H1 (cell line): ENCODE data around the gene SPTBN5. TPM values are rescaled to one million over a fixed set of nuclear protein-coding genes. Genes with fewer than 3 reads are reported as not detected.
A peak's percentile ranks its signal among the peaks of the same experiment; 100 is the strongest.

ENCODE experiments used
- CTCF ChIA-PET: fragments of 300-600 bp; sonication (Branson Sonifier 250); formaldehyde crosslinking; loops from one replicate; lab custom pipeline; 2021; ENCODE audit not compliant: partially characterized antibody; lab: Charles Lee
- POLR2A ChIA-PET: fragments of 300-600 bp; sonication (Branson Sonifier 250); formaldehyde crosslinking; loops from one replicate; lab custom pipeline; 2021; ENCODE audit warnings: inconsistent platforms; ENCODE audit not compliant: partially characterized antibody; lab: Charles Lee
- DNase-seq, 2 experiments: peaks; one replicate each; pipeline versions ENCODE4 v3.0.0 to v3.0.0-alpha.2; 2010 to 2022; ENCODE audit warnings: low spot score in 2 of 2, low read depth in 1 of 2, mixed read lengths in 1 of 2
- FAIRE-seq: peaks from 2 replicates; lab custom pipeline; 2011; peaks lifted over from hg19 to GRCh38; lab: Jason Lieb, UNC
- H2AFZ ChIP-seq: 2 replicates; pipeline ENCODE4 v1.8.1; 2012; ENCODE audit warnings: low read length, inconsistent platforms
- H2AK5ac ChIP-seq: 2 replicates; pipeline ENCODE4 v1.6.1; 2013; ENCODE audit warnings: low read depth, low read length
- H2BK120ac ChIP-seq: replicated peaks from 2 replicates; pipeline ENCODE3; 2013; ENCODE audit warnings: low read depth, low read length, inconsistent platforms
- H2BK12ac ChIP-seq: 2 replicates; pipeline ENCODE4 v1.6.1; 2013; ENCODE audit warnings: low read depth, low read length
- H2BK15ac ChIP-seq: 2 replicates; pipeline ENCODE4 v1.6.1; 2013; ENCODE audit warnings: low read length
- H2BK20ac ChIP-seq: 2 replicates; pipeline ENCODE4 v1.6.1; 2013; ENCODE audit warnings: low read length
- H2BK5ac ChIP-seq: 2 replicates; pipeline ENCODE4 v1.6.1; 2013; ENCODE audit warnings: low read depth, low read length
- H3K14ac ChIP-seq: 2 replicates; pipeline ENCODE4 v1.6.1; 2013; ENCODE audit warnings: inconsistent platforms; ENCODE audit not compliant: insufficient read length
- H3K18ac ChIP-seq: 2 replicates; pipeline ENCODE4 v1.6.1; 2013; ENCODE audit warnings: low read length; ENCODE audit errors: extremely low read depth
- H3K23ac ChIP-seq: 2 replicates; pipeline ENCODE4 v1.6.1; 2013; ENCODE audit warnings: inconsistent platforms; ENCODE audit not compliant: insufficient read length
- H3K23me2 ChIP-seq: 2 replicates; pipeline ENCODE4 v1.6.1; 2013; ENCODE audit warnings: low read depth, low read length
- H3K27ac ChIP-seq: 2 replicates; pipeline ENCODE4 v1.6.1; 2011; ENCODE audit warnings: low read depth, low read length, inconsistent platforms
- H3K27me3 ChIP-seq, 4 experiments: replicated peaks in 1 of 4; 1 replicate in 1 of 4; 2 replicates in 3 of 4; pipeline versions ENCODE4 v1.6.1 to v1.8.1; 2011 to 2013; ENCODE audit warnings: low read length in 3 of 4, mild to moderate bottlenecking in 3 of 4, inconsistent platforms in 2 of 4, mixed read lengths in 2 of 4, moderate library complexity in 1 of 4; ENCODE audit not compliant: control insufficient read depth in 3 of 4, insufficient read depth in 3 of 4; ENCODE audit errors: extremely low read depth in 1 of 4
- H3K36me3 ChIP-seq, 4 experiments: 2 replicates each; pipeline versions ENCODE4 v1.6.1 to v1.8.1; 2011 to 2013; ENCODE audit warnings: mild to moderate bottlenecking in 4 of 4, low read length in 3 of 4, moderate library complexity in 2 of 4, control low read depth in 1 of 4, inconsistent platforms in 1 of 4; ENCODE audit not compliant: insufficient read depth in 4 of 4, control insufficient read depth in 2 of 4
- H3K4ac ChIP-seq: replicated peaks from 2 replicates; pipeline ENCODE3; 2013; ENCODE audit warnings: low read length, low read depth, mixed read lengths, inconsistent platforms; ENCODE audit not compliant: insufficient read length
- H3K4me1 ChIP-seq, 4 experiments: replicated peaks in 1 of 4; 1 replicate in 1 of 4; 2 replicates in 3 of 4; pipeline versions ENCODE4 v1.6.1 to v1.8.1; 2011 to 2013; ENCODE audit warnings: low read length in 3 of 4, inconsistent platforms in 2 of 4, mixed read lengths in 1 of 4; ENCODE audit not compliant: insufficient read depth in 4 of 4, control insufficient read depth in 3 of 4
- H3K4me2 ChIP-seq, 2 experiments: 2 replicates each; pipeline versions ENCODE4 v1.6.1 to v1.8.1; 2011 to 2013; ENCODE audit warnings: low read depth in 2 of 2, low read length in 2 of 2, control low read depth in 1 of 2, inconsistent platforms in 1 of 2, mild to moderate bottlenecking in 1 of 2; ENCODE audit not compliant: insufficient read depth in 1 of 2
- H3K4me3 ChIP-seq, 4 experiments: fragments of 200-600, 300-600 bp in 1 of 4; sonication (generic), shearing (Covaris generic), sonication (Bioruptor Twin) in 1 of 4; 2 replicates each; pipeline versions ENCODE4 v1.5.1 to v1.8.1; 2011 to 2016; ENCODE audit warnings: low read length in 4 of 4, low read depth in 3 of 4, control low read depth in 2 of 4, inconsistent platforms in 2 of 4, mild to moderate bottlenecking in 2 of 4, mixed read lengths in 1 of 4, moderate library complexity in 1 of 4; ENCODE audit not compliant: insufficient read depth in 2 of 4; ENCODE audit errors: extremely low read depth in 1 of 4
- H3K56ac ChIP-seq: replicated peaks from 2 replicates; pipeline ENCODE3; 2013; ENCODE audit warnings: low read depth, mild to moderate bottlenecking, mixed read lengths, low read length, inconsistent platforms; ENCODE audit not compliant: insufficient read length
- H3K79me1 ChIP-seq: 2 replicates; pipeline ENCODE4 v1.6.1; 2013; ENCODE audit warnings: low read depth, low read length, control low read depth
- H3K79me2 ChIP-seq, 2 experiments: 2 replicates each; pipeline versions ENCODE4 v1.6.1 to v1.8.1; 2012 to 2013; ENCODE audit warnings: low read length in 2 of 2, mild to moderate bottlenecking in 2 of 2, inconsistent platforms in 1 of 2; ENCODE audit not compliant: insufficient read depth in 2 of 2, control insufficient read depth in 1 of 2
- H3K9ac ChIP-seq, 4 experiments: replicated peaks in 1 of 4; 1 replicate in 1 of 4; 2 replicates in 3 of 4; pipeline versions ENCODE4 v1.6.1 to v1.8.1; 2011 to 2013; ENCODE audit warnings: low read depth in 3 of 4, low read length in 3 of 4, control low read depth in 2 of 4, mild to moderate bottlenecking in 2 of 4, moderate library complexity in 2 of 4, inconsistent platforms in 1 of 4; ENCODE audit errors: extremely low read depth in 1 of 4
- H3K9me3 ChIP-seq, 2 experiments: 2 replicates each; pipeline versions ENCODE4 v1.6.1 to v1.8.1; 2012 to 2013; ENCODE audit warnings: mild to moderate bottlenecking in 2 of 2, moderate library complexity in 2 of 2, control low read depth in 1 of 2, inconsistent platforms in 1 of 2, low read depth in 1 of 2, low read length in 1 of 2, mixed read lengths in 1 of 2; ENCODE audit not compliant: insufficient read depth in 2 of 2
- H4K20me1 ChIP-seq, 2 experiments: replicated peaks in 1 of 2; 2 replicates each; pipeline versions ENCODE3 to v1.8.1; 2011 to 2013; ENCODE audit warnings: inconsistent platforms in 2 of 2, low read length in 2 of 2, mild to moderate bottlenecking in 1 of 2; ENCODE audit not compliant: insufficient read depth in 2 of 2, control insufficient read depth in 1 of 2
- H4K5ac ChIP-seq: 2 replicates; pipeline ENCODE4 v1.6.1; 2013; ENCODE audit warnings: low read length, low read depth, mixed read lengths, inconsistent platforms; ENCODE audit not compliant: insufficient read length
- H4K8ac ChIP-seq: 2 replicates; pipeline ENCODE4 v1.8.0; 2013; ENCODE audit warnings: mild to moderate bottlenecking, moderate library complexity, low read length, inconsistent platforms; ENCODE audit not compliant: insufficient read depth; ENCODE audit errors: extremely low read depth
- H4K91ac ChIP-seq: replicated peaks from 2 replicates; pipeline ENCODE3; 2013; ENCODE audit warnings: low read length, mixed read lengths, inconsistent platforms; ENCODE audit not compliant: insufficient read length
- CREB1 ChIP-seq: IDR thresholded peaks from 2 replicates; pipeline ENCODE4 v1.6.1; 2012; ENCODE audit warnings: inconsistent platforms
- JUND ChIP-seq: IDR thresholded peaks from 2 replicates; pipeline ENCODE4 v1.6.1; 2011; ENCODE audit warnings: mild to moderate bottlenecking, improper control_type of control experiment, low read length
- RBBP5 ChIP-seq: IDR thresholded peaks from 2 replicates; pipeline ENCODE4 v1.7.1; 2012; ENCODE audit warnings: low read depth, mild to moderate bottlenecking, inconsistent platforms, low read length, moderate library complexity, borderline replicate concordance
- WGBS, 2 experiments: shearing (Covaris generic) in 1 of 2; methylation state at CpG; one replicate each; pipeline versions ENCODE4 v1.1.6 to v1.1.7; 2013 to 2015; ENCODE audit warnings: low lambda C conversion rate in 2 of 2, mixed read lengths in 2 of 2, inconsistent platforms in 1 of 2, low coverage in 1 of 2, missing lambda C conversion rate in 1 of 2; ENCODE audit not compliant: insufficient replicate concordance in 2 of 2, insufficient coverage in 1 of 2, insufficient read length in 1 of 2; ENCODE audit errors: extremely low coverage in 1 of 2, missing lambda C conversion rate in 1 of 2; 5-methylcytosine and 5-hydroxymethylcytosine counted together
- polyA plus RNA-seq, 7 experiments: library from polyadenylated mRNA; depleted of rRNA in 3 of 7; stranded (reverse) in 5 of 7; unstranded in 2 of 7; fragments of >200 nt in 5 of 7; fragments of 200-250 nt in 2 of 7; gene quantifications; 1 replicate in 5 of 7; 2 replicates in 1 of 7; 4 replicates in 1 of 7; pipeline versions ENCODE4 v1.2.1 to v1.2.3, GENCODE V29; 2011 to 2013; ENCODE audit warnings: missing spikeins in 2 of 7, mixed read lengths in 2 of 7
- total RNA-seq: library from RNA; stranded (reverse); fragmentation: NEBNext Ultra II Directional; extraction: Animal tissue kit (Norgen Biotek cat#: 25700); gene quantifications from 2 replicates; pipeline ENCODE4 v1.2.1, GENCODE V29; 2021
- TF ChIP-seq, protein P1 (sequence below), 3 experiments: IDR thresholded peaks; 1 replicate in 2 of 3; 2 replicates in 1 of 3; pipeline versions ENCODE4 v1.5.1 to v1.6.1; 2011; ENCODE audit warnings: low read length in 3 of 3, mild to moderate bottlenecking in 3 of 3, inconsistent platforms in 2 of 3, low read depth in 1 of 3, moderate library complexity in 1 of 3; ENCODE audit not compliant: insufficient read depth in 1 of 3; ENCODE audit errors: control extremely low read depth in 1 of 3

The SPTBN5 gene
- total and polyA plus RNA-seq, 2 of the 8 experiments (the other 6 are each of a cell fraction or from before 2014, with no cell fraction given): 0.32 to 0.84 TPM

DNA sequence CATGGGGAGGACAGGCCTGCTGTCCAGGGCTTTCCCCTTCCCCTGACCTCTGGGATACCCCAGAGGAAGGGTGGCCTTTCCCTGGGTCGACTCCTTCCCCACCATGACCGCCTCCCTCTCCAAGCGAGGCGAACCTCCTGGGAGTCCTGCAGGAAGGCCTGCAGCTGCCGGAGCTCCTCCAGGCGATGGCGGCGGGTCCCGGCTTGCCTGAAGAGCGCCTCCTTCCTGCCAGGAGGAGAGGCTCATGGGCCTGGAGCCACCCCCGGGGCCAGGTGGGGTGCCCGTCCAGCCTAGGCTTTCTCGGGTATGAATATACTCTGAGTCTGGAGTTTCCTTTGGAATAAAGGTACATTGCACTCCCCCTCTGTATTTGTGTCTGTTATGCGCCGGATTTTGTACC is 35.1 kb downstream of the SPTBN5 start:
- no peaks in the 10 kb centered on the region for H3K9me3 ChIP-seq
- peak overlapping the region; percentile 10; the same call in 1 of the 2 replicates for H2BK15ac ChIP-seq
- no peak overlapping the region for H2AFZ ChIP-seq
- H2AK5ac ChIP-seq: no peak overlapping the region
- no peak overlapping the region for H4K8ac ChIP-seq
- peaks cover 0 to 16% (median 2%) of the 10 kb centered on the region in 4 experiments; a peak in 2 of 7 replicates for H3K4me1 ChIP-seq
- no peaks in the 10 kb centered on the region for H4K20me1 ChIP-seq
- H3K4me3 ChIP-seq: no peak overlapping the region
- no peak overlapping the region for H3K56ac ChIP-seq
- H4K5ac ChIP-seq: no peak overlapping the region
- no peak overlapping the region for H3K14ac ChIP-seq
- H3K79me1 ChIP-seq: no peaks in the 10 kb centered on the region
- H3K18ac ChIP-seq: no peak overlapping the region
- FAIRE-seq: no peak
- no peak overlapping the region for H3K9ac ChIP-seq
- 86% methylated on average over 15 of the region's 15 CpGs; no CpG with 5 or more reads in 1 of the 2 experiments for WGBS, 2 experiments
- no peak overlapping the region; the same call in 1 of the 2 replicates for H2BK5ac ChIP-seq
- no peaks in the 10 kb centered on the region for H3K23me2 ChIP-seq
- no peak overlapping the region for H3K23ac ChIP-seq
- H3K27ac ChIP-seq: no peak overlapping the region
- no peak overlapping the region for H3K4me2 ChIP-seq
- H3K36me3 ChIP-seq: no peaks in the 10 kb centered on the region
- no peaks in the 10 kb centered on the region; a peak in 3 of 7 replicates for H3K27me3 ChIP-seq
- 0 out of 2 replicates have a peak overlapping the region, but pooled peaks have one; percentile 9 for H2BK12ac ChIP-seq
- H3K4ac ChIP-seq: no peak overlapping the region
- H2BK120ac ChIP-seq: no peak overlapping the region
- no peak overlapping the region for H2BK20ac ChIP-seq
- ChIA-PET CTCF (interaction anchor here (0.6 to 5.5 kb wide), 26 partner anchors 9 to 335 kb away, joined by 3 to 49 read pairs (median 4); partner anchors contain the start of genes MAPKBP1 and PLA2G4B), POLR2A (interaction anchor here (1.0 kb wide), 1 partner anchor 12 kb away, joined by 3 read pairs; no protein-coding TSS in a partner anchor)
- no peaks in the 10 kb centered on the region for H3K79me2 ChIP-seq
- H4K91ac ChIP-seq: no peak overlapping the region
- DNase-seq: no peak
- TF ChIP-seq JUND (no peak), CREB1 (no peak), RBBP5 (no peak)
- TF ChIP-seq, protein P1, sequence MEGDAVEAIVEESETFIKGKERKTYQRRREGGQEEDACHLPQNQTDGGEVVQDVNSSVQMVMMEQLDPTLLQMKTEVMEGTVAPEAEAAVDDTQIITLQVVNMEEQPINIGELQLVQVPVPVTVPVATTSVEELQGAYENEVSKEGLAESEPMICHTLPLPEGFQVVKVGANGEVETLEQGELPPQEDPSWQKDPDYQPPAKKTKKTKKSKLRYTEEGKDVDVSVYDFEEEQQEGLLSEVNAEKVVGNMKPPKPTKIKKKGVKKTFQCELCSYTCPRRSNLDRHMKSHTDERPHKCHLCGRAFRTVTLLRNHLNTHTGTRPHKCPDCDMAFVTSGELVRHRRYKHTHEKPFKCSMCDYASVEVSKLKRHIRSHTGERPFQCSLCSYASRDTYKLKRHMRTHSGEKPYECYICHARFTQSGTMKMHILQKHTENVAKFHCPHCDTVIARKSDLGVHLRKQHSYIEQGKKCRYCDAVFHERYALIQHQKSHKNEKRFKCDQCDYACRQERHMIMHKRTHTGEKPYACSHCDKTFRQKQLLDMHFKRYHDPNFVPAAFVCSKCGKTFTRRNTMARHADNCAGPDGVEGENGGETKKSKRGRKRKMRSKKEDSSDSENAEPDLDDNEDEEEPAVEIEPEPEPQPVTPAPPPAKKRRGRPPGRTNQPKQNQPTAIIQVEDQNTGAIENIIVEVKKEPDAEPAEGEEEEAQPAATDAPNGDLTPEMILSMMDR (IDR thresholded peaks at IDR 0.05; ENCODE audit: control extremely low read depth in 1 of 3, insufficient read depth in 1 of 3, low read depth in 1 of 3, low read length in 3 of 3): peak in 2 of 3 experiments; percentile 29 to 36; a peak in 2 of 4 replicates
